ENCODE data around the gene ORC3. TPM values are rescaled to one million over a fixed set of nuclear protein-coding genes. Genes with fewer than 3 reads are reported as not detected.

Gene ORC3
- total RNA-seq, 2 experiments from 2014 or later, result 31.8 to 34.6 TPM

DNA sequence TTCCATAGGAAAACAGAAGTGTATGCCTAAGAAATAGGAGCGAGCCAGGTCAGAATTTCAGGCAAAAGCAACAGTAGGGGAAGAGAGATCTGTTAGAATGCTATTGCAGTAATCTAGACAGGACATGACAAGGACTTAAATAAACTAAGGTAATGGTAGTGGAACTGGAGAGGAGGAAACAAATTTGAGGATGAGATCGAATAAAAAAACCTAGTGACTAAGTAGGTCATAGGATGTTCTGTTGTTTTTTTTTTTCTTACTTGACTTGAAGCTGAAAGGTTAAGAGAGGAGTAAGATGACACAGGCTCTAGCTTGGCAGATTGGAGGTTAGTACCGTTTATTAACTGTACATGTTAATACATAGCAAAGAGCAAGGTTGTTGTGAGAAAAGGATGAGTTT, 28.6 kb downstream of the ORC3 start:
- no peak for DNase-seq
- peaks cover 39% of the 10 kb centered on the region for H3K36me3 Mint-ChIP-seq
- peaks cover 10% of the 10 kb centered on the region for H3K4me1 Mint-ChIP-seq
- CTCF ChIA-PET, result no interaction called here
- H3K9me3 Mint-ChIP-seq (ENCODE audit: low read depth), result no peaks in the 10 kb centered on the region
- no peak for ATAC-seq
- no peaks in the 10 kb centered on the region for H3K27me3 Mint-ChIP-seq
- H3K4me3 Mint-ChIP-seq, result no peak overlapping the region
- H3K27ac Mint-ChIP-seq, result no peak overlapping the region

DNA sequence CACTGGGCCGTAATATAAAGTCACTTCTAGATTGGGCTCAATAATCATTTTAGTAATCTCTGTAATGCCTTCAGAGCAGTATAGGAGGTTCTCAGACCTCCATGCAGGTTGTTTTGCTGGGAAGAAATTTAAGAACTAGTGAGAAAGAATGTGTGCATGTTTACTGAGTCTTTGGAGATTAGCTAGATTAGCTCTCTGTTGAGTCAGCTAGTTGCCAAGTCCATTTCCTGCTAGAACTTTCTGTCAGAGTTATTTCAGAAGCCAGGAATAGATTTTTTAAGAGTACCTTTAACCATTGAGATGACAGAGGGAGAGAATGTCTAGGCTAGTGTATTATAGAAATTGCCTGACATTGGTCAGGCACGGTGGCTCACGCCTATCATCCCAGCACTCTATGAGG, 33.3 kb downstream of the ORC3 start:
- Mint-ChIP-seq H3K36me3 (peaks cover 36% of the 10 kb centered on the region), H3K9me3 (ENCODE audit: low read depth) (no peaks in the 10 kb centered on the region), H3K27me3 (no peaks in the 10 kb centered on the region), H3K27ac (no peak overlapping the region), H3K4me1 (peaks cover 10% of the 10 kb centered on the region), H3K4me3 (no peak overlapping the region)
- no peak for DNase-seq
- no peak for ATAC-seq
- CTCF ChIA-PET, result no interaction called here

DNA sequence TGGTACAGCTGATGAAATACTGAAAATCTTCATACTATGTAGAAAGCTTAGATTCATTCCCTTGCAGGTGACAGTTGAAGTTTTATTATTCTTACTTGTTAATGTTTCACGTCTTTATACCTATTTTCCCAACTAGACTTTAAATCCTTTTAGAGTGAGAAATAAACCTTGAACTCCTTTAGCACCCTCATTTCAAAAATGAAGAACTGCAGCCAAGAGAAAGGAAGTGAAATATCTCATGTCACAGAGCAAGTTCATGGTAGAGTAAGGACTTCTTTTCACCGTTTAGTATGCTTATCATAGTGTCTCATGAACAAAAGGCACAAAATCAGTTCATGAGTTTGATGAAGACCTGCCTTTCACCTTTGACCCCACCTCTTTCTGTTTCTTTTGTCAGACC, 38.5 kb downstream of the ORC3 start:
- Mint-ChIP-seq H3K4me1 (peaks cover 4% of the 10 kb centered on the region), H3K9me3 (ENCODE audit: low read depth) (no peaks in the 10 kb centered on the region), H3K27ac (no peak overlapping the region), H3K27me3 (no peaks in the 10 kb centered on the region), H3K36me3 (peaks cover 35% of the 10 kb centered on the region), H3K4me3 (no peak overlapping the region)
- CTCF ChIA-PET, result interaction anchor here (1.4 kb wide), 1 partner anchor 12 kb away, joined by 4 read pairs; no protein-coding TSS in a partner anchor
- ATAC-seq (no peak), DNase-seq (no peak)

DNA sequence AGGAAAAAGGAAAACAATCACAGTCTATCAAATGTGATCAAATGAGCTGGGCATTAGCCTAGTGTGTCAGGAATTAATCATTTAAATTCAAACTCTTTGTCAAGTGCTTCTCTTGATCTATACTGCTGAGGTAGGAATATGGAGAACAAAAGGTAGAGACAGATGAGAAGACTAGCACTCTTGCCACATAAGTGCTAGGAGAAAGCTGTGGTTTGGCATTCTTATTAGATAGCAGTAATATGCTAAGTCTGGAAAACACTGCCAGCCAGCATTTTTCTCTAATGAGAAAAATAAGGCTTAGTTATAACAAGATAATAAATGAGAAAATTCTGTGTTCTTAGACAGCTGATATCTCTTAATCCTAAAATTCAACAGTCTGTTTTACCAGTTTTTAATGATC, 38.9 kb downstream of the ORC3 start:
- ATAC-seq (no peak), DNase-seq (no peak)
- Mint-ChIP-seq H3K4me1 (peaks cover 4% of the 10 kb centered on the region), H3K36me3 (peaks cover 34% of the 10 kb centered on the region), H3K27ac (no peak overlapping the region), H3K9me3 (ENCODE audit: low read depth) (no peaks in the 10 kb centered on the region), H3K4me3 (no peak overlapping the region), H3K27me3 (no peaks in the 10 kb centered on the region)
- CTCF ChIA-PET, result no interaction called here

DNA sequence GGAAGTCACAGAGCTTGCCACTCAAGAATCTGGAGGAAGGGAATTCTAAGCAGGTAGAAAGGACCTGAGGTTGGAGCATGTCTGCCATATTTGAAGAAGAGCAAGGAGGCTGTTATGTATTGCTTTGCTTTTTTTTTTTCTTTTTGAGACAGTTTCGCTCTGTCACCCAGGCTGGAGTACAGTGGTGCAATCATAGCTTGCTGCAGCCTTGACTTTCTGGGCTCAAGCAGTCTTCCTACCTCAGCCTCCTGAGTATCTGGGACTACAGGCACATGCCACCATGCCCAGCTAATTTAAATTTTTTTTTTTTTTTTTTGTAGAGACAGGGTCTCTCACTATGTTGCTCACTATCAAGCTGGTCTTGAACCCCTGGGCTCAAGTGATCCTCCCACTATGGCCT, 40.8 kb downstream of the ORC3 start:
- H3K4me3 Mint-ChIP-seq, result no peak overlapping the region
- H3K27me3 Mint-ChIP-seq, result no peaks in the 10 kb centered on the region
- H3K27ac Mint-ChIP-seq, result no peak overlapping the region
- ATAC-seq (no peak), DNase-seq (no peak)
- H3K36me3 Mint-ChIP-seq, result peaks cover 30% of the 10 kb centered on the region
- H3K4me1 Mint-ChIP-seq, result peaks cover 4% of the 10 kb centered on the region
- CTCF ChIA-PET, result interaction anchor here (1.6 kb wide), 1 partner anchor 10 kb away, joined by 3 read pairs; no protein-coding TSS in a partner anchor
- no peaks in the 10 kb centered on the region for H3K9me3 Mint-ChIP-seq (ENCODE audit: low read depth)

DNA sequence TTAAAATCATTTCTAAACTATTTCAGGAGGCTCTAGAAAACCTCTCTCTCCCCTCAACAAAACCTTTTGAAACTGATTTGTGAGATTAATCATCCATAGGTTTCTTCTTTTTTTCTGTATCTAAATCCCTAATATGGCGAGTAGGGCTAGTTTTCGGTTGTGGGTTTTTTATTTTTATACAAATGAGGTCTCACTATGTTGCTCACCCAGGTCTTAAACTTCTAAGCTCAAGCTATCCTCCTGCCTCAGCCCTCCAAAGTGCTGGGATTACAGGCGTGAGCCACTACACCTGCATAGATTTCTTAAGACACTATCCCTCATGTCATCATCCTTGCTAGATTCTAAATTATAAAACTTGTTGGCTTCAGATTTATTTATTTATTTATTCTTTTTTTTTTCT, 43.9 kb downstream of the ORC3 start:
- ATAC-seq, result no peak
- Mint-ChIP-seq H3K4me3 (no peak overlapping the region), H3K9me3 (ENCODE audit: low read depth) (no peaks in the 10 kb centered on the region), H3K4me1 (peaks cover 4% of the 10 kb centered on the region), H3K36me3 (peaks cover 43% of the 10 kb centered on the region), H3K27ac (no peak overlapping the region), H3K27me3 (no peaks in the 10 kb centered on the region)
- no peak for DNase-seq
- CTCF ChIA-PET, result no interaction called here

DNA sequence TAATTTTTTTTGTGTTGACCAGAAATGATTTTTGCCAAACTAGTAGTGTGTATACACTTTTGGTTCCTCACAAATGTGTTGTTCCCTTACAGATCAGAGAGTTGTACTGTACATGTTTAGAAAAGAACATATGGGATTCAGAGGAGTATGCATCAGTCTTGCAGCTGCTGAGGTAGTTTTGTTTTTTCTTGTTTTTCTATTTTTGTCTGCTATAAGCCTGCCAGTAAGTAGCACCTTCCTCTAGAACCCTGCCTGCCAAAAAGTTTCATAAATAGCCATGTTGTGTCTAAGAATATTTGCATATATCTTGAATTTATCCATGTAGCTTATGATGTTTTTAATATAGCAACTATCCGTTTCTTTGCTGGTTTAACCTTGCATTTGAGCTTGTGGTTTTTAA, 46.4 kb downstream of the ORC3 start:
- ATAC-seq (no peak), DNase-seq (no peak)
- Mint-ChIP-seq H3K9me3 (ENCODE audit: low read depth) (no peaks in the 10 kb centered on the region), H3K4me1 (peaks cover 9% of the 10 kb centered on the region), H3K36me3 (peaks cover 41% of the 10 kb centered on the region), H3K27ac (no peak overlapping the region), H3K4me3 (no peak overlapping the region), H3K27me3 (no peaks in the 10 kb centered on the region)
- CTCF ChIA-PET, result interaction anchor here (1.4 kb wide), 1 partner anchor 9 kb away, joined by 4 read pairs; no protein-coding TSS in a partner anchor

DNA sequence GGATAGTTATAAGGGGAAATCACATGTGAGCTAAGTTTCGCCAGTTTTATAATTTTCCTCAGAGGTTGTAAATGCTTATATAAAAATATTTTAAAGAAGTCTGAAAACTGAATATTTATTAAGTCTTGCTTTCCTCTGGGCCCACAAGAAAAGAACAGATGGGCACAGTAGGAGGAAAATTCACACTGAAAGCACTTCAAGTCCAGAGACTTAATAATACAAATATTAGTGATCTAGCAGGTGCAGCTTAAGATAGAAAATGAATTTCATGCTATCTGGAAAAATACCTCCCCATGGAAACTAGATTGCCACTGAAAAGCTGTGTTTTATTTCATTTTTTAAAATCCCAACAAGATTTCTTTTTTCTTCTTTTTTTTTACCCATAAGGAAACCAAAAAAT, 47.2 kb downstream of the ORC3 start:
- DNase-seq, result no peak

DNA sequence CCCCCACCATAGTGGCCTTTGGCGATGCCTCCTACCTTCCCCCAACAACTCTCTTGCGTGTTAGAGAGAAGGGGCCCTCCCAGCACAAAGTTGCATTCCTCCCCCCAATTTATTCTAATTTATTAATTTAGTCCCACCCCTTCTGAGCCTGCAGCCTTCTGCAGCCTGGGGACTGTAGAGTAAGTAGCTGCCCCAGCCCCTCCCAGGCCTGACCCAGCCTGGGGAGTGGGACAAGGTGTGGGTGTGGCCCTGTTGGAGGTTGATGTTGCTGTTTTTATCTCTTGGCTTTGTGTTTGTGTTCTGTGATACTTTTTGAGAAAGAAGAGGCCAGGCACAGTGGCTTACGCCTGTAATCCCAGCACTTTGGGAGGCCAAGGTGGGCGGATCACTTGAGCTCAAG, 49.4 kb downstream of the ORC3 start:
- H3K4me3 Mint-ChIP-seq, result no peak overlapping the region
- no peak for DNase-seq
- peaks cover 6% of the 10 kb centered on the region for H3K4me1 Mint-ChIP-seq
- no peaks in the 10 kb centered on the region for H3K27me3 Mint-ChIP-seq
- peaks cover 31% of the 10 kb centered on the region for H3K36me3 Mint-ChIP-seq
- CTCF ChIA-PET, result no interaction called here
- H3K27ac Mint-ChIP-seq, result no peak overlapping the region
- no peaks in the 10 kb centered on the region for H3K9me3 Mint-ChIP-seq (ENCODE audit: low read depth)
- no peak for ATAC-seq

More for the DNA sequence above, 47.2 kb downstream of the ORC3 start:
- no peak for ATAC-seq
- H3K9me3 Mint-ChIP-seq (ENCODE audit: low read depth), result no peaks in the 10 kb centered on the region
- no peaks in the 10 kb centered on the region for H3K27me3 Mint-ChIP-seq
- H3K36me3 Mint-ChIP-seq, result peaks cover 41% of the 10 kb centered on the region
- CTCF ChIA-PET, result interaction anchor here (1.4 kb wide), 1 partner anchor 8 kb away, joined by 4 read pairs; no protein-coding TSS in a partner anchor
- H3K27ac Mint-ChIP-seq, result no peak overlapping the region
- H3K4me3 Mint-ChIP-seq, result no peak overlapping the region
- H3K4me1 Mint-ChIP-seq, result peaks cover 11% of the 10 kb centered on the region

DNA sequence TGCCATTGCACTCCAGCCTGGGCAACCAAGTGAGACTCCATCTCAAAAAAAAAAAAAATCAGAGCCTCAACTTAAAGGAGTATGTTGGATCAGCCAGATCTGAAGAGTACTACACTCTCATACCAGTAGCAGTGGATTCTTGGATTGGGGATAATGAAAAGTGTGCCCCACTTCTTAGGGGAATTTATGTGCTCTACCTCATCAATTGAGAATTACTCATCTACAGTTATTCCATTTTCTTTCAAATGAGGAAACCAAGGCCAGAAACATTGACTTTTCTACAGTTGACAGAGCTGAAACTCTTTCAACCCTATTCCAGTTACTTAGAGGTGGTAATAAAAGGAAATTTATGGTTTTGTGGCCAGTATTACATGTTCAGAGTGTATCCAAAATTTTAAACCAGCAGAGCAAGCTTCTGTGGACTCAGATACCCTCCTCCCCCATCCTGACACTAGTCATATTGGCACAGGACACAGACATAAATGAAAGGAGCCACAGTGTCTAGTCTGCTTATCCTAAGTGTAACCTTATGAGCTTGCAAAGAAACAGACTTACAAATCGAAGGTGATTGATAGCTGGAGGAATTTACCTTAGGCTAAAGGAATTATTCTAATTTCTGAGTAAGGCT, 51.2 kb downstream of the ORC3 start:
- Mint-ChIP-seq H3K27ac (no peak overlapping the region), H3K9me3 (ENCODE audit: low read depth) (no peaks in the 10 kb centered on the region), H3K36me3 (peaks cover 23% of the 10 kb centered on the region), H3K27me3 (no peaks in the 10 kb centered on the region), H3K4me3 (no peak overlapping the region), H3K4me1 (peaks cover 14% of the 10 kb centered on the region)
- DNase-seq (no peak), ATAC-seq (no peak)
- CTCF ChIA-PET, result interaction anchor here (1.4 kb wide), 1 partner anchor 10 kb away, joined by 3 read pairs; no protein-coding TSS in a partner anchor

DNA sequence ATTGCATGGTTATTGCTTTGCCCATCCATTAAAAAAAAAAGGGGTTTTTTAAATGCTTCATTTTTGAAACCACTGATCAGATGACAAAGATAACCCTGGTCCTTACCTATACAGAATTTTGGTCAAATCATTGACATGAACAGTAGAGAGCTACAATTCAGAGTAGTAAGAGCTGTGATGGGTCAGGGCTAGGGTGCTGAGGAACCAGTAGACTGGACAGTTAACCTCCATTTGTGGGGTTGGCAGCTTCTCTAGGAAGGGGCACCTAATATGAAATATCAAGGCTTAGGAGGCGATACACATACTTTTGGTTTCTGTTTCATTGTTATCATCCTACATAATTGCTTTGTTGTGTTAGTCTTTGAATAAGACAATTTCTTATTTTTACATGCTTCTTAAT, 55.1 kb downstream of the ORC3 start:
- no peaks in the 10 kb centered on the region for H3K27me3 Mint-ChIP-seq
- H3K27ac Mint-ChIP-seq, result peak overlapping the region; percentile 87
- peak overlapping the region; percentile 76 for H3K4me3 Mint-ChIP-seq
- peak; percentile 90 for ATAC-seq
- H3K4me1 Mint-ChIP-seq, result peaks cover 18% of the 10 kb centered on the region
- H3K9me3 Mint-ChIP-seq (ENCODE audit: low read depth), result no peaks in the 10 kb centered on the region
- DNase-seq, result no peak
- peaks cover 6% of the 10 kb centered on the region for H3K36me3 Mint-ChIP-seq
- CTCF ChIA-PET, result interaction anchor here (1.7 kb wide), 1 partner anchor 8 kb away, joined by 4 read pairs; no protein-coding TSS in a partner anchor

DNA sequence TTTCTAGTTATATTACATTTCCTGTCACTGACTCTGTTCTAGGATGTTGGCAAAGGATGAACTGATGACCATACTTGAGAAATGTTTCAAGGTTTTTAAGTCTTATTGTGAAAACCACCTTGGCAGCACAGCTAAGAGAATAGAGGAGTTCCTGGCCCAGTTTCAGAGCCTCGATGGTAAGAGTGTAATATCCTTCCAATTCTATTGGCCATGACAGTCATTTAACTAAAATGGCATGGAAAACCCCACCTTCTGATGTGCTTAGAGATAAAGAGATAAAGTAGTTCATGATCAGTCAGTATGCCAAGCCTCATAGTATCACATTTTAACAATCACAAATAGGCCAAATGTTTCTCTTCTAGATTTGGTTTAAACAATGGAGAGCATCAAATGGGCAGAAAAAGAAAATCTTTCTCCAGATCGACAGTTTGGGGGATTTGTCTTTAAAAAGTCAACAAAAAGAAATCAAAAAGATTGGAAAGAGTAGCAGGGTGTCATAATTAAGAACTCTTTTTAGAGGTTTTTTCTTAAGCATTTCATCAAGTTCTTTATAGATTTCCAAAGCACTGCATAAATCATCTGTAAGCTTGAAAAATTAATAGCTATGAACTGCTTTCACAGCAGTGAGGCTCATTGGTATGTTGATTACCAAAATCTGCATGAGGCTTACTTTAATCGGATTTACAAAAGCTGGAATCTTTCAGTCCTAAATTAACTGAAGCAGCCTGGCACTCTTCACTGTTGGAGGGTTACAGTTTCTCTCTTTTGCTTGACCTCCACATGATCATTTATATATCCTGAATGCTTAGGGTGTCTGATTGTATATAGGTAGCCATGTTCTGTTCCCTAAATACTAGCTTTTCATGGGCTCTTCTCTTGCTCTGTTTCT, 63.4 kb downstream of the ORC3 start:
- H3K9me3 Mint-ChIP-seq (ENCODE audit: low read depth), result no peaks in the 10 kb centered on the region
- CTCF ChIA-PET, result no interaction called here
- peak overlapping the region; percentile 10 for H3K27ac Mint-ChIP-seq
- H3K27me3 Mint-ChIP-seq, result no peaks in the 10 kb centered on the region
- H3K4me3 Mint-ChIP-seq, result no peak overlapping the region
- DNase-seq, result no peak
- peak; percentile 39 for ATAC-seq
- H3K36me3 Mint-ChIP-seq, result peaks cover 47% of the 10 kb centered on the region
- peaks cover 27% of the 10 kb centered on the region for H3K4me1 Mint-ChIP-seq

DNA sequence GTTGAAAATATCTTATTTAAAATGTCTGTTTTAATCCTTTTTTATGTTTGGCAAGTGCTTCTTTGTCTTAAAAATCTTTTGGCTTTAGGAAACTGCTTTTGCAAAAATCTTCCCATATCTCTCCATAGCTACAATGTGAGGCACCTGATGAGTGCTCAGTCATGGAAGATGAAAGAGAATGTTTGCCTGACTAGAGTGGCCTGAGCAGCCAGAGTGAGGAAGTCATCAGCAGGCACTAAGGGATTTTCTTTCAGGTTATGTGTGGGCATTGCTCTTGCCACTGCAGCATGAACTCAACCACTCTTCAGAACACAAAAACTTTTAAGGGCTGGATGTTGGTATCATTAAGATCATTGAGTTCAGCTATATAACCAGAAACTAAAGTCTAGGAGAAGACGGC, 64.2 kb downstream of the ORC3 start:
- CTCF ChIA-PET, result no interaction called here
- Mint-ChIP-seq H3K9me3 (ENCODE audit: low read depth) (no peaks in the 10 kb centered on the region), H3K27me3 (no peaks in the 10 kb centered on the region), H3K4me3 (no peak overlapping the region), H3K4me1 (peaks cover 27% of the 10 kb centered on the region), H3K36me3 (peaks cover 53% of the 10 kb centered on the region), H3K27ac (no peak overlapping the region)
- no peak for DNase-seq
- ATAC-seq, result no peak
